Activated CD4-positive, alpha-beta T cell treated with anti-CD3 and anti-CD28 coated beads, Interleukin-2, Interleukin-6, amounts not matched to agents 100 ng/mL and 50 ng/mL, durations not matched to agents 16 hours and 8 hours (primary cell): ENCODE measurements around the gene LIMK1.
"Not testable (repeated sequence)": the region's sequence is repeated elsewhere in the genome, so short reads cannot be mapped to it uniquely, and the experiment has no call there.

Source experiments
- DNase-seq: peaks from one replicate; pipeline ENCODE4 v3.0.0-alpha.2; 2020

LIMK1 gene

DNA sequence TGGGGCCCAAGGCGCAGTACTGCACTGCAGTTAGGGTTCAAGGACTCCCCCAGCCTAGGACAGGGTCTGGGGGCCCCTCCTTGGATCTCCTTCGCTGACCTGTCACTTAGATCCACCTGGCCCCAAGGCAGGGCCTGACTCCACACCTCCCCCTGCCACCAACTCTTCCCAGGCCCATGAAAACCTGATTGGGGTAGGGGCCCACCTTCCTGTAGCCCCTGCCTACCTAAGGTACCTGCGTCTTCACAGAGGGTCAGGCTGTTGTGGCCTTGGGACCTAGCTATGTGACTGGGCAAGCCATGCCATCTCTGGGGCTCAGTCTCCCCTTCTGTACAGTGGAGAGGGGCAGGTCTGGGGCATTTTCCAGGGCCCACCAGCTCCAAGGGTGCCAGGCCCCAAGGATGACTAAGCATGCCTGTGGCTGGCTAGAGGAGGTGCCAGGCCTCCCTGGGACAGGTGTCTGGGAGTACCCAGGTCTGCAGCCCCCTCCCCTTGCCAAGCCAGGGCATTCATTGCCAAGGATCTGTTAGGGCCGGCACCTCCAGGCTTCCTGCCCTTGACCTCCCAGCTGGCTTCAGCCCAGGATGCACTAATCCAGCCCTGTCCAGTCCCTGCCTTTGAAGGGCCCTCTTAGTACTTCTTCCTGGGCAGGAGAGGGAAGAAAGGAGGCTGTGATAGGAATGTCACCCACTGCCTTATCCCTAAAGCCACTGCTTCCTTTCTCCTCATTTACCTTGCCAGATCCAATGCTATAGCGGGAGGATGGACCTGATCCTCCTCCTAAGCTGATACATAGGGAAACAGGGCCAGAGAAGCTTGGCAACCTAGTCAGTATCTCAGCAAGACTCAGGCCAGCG, 1.3 kb downstream of the LIMK1 start:
- DNase-seq = no peak

- DNase-seq = no peak
These were observed 4.3 kb downstream of the LIMK1 start for GRCh38 chr7:74087791-74088453.

DNA sequence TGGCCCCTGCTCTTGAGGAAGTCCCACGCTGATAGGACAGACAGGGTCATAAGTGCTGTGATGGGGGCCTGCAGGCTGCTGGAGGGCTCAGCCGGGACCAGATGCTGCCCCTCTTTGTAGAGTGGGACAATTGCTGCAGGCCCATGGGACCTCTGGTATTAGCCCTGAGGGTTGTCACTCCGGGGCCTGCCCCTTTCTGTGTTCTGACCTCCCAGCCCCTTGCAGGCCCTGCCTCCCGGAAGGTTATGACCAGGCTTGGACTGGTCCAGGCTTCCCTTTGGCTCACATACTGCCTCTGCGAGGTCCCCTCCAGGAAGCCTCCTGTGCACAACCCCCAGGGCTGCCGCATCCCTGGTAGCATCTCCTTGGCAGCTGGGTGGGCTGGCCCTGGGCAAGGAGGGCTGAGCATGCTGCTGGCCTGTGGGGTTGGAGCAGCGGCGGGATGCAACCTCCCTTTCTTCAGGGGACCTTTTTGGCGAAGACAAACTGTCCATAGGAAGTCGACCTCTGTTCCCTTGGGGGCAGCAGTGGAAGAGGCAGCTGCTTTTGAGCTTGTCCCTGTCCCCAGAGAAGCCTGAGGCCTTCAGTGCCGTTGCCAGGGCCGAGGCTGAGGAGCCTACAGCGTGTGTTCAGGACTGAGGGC, 8.8 kb downstream of the LIMK1 start:
- DNase-seq = no peak

DNA sequence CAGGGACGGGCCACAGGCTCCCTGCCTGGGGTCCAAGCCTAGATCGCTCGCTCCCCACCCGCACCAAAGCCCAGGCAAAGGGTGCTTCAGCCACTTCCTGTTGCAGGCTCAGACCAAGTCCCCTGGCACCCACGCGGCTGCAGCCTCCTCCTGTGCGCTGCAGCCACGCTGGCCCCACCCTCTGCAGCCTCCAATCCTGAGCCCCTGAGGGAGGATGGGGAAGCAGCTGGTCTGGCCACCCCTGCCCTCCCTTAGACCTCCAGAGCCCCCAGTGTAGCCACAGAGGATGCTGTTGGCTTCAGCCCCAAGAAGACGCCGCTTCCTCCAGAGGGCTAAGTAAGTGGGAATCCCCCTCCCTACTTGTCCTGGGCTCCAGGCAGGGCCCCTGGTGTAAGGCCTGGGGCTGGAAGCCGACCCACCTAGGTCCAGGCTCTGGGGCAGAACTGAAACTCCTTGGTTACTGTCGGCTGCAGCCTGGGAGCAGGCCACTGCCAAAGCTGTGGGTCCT, 9.4 kb downstream of the LIMK1 start:
- DNase-seq = no peak

GRCh38 chr7:74093671-74094223, 10.1 kb downstream of the LIMK1 start:
- no peak for DNase-seq

- DNase-seq = peak; percentile 86
These were observed 10.9 kb downstream of the LIMK1 start for GRCh38 chr7:74094224-74095101.

DNA sequence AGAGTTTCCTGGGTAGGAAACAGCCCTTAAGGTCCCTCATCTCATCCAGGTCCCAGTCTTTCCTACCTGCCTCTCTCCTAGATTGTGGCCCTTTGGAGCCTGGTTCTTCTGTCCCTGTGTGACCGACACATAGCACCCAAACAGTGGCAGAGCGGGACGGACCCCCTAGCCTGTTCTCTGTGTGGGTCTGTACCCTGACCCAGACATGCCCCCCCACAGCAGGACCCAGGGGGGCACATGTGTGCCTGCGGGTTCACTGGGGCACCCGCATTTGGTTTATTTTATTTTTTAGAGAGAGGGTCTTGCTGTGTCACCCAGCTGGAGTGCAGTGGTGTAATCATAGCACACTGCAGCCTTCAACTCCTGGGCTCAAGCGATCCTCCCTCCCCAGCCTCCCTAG, 11.5 kb downstream of the LIMK1 start:
- DNase-seq = no peak

- no peak for DNase-seq
These were observed 14.5 kb downstream of the LIMK1 start for GRCh38 chr7:74097937-74098614.

GRCh38 chr7:74099031-74099430, 15.4 kb downstream of the LIMK1 start:
- DNase-seq = no peak

- no peak for DNase-seq
These were observed 17.6 kb downstream of the LIMK1 start for GRCh38 chr7:74101061-74101681.

GRCh38 chr7:74103219-74103772, 19.7 kb downstream of the LIMK1 start:
- no peak for DNase-seq

GRCh38 chr7:74104702-74105101, 21.1 kb downstream of the LIMK1 start:
- no peak for DNase-seq

- no peak for DNase-seq
These were observed 22.4 kb downstream of the LIMK1 start for GRCh38 chr7:74105992-74106391.

GRCh38 chr7:74106846-74107245, 23.2 kb downstream of the LIMK1 start:
- no peak for DNase-seq

DNA sequence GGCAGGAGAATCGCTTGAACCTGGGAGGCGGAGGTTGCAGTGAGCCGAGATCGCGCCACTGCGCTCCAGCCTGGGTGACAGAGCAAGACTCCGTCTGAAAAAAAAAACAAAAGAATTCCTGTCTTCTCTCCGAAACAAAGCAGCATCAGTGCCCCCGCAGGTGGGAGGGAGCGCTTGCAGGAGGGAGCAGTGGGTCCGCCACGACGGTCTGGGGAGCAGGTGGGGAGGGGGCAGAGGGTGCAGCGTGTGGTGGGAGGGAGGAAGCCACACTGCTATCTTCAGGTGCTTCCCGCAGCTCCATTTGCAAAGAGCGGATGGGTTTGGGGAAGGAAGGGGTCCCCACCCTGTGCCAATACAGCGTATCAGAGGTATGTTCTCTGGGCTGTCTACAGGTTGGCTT, 31.7 kb downstream of the LIMK1 start:
- no peak for DNase-seq

DNA sequence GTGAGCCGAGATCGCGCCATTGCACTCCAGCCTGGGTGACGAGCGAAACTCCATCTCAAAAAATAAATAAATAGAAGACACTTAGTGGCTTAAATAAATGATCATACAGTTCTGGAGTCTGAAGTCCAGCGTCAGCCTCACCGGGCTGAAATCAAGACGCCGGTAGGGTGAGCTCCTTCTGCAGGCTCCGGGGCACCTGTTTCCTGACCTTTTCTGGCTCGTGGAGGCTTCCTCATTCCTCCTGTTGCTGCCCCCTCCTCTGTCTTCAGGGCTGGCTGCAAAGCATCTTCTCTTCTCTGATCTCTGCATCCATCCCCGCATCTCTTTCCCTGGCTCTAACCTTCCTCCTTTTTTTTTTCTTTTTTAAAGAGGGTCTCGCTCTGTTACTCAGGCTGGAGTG, 32.8 kb downstream of the LIMK1 start:
- DNase-seq = no peak

- DNase-seq = no peak
These were observed 36.2 kb downstream of the LIMK1 start for GRCh38 chr7:74119831-74120230.

DNA sequence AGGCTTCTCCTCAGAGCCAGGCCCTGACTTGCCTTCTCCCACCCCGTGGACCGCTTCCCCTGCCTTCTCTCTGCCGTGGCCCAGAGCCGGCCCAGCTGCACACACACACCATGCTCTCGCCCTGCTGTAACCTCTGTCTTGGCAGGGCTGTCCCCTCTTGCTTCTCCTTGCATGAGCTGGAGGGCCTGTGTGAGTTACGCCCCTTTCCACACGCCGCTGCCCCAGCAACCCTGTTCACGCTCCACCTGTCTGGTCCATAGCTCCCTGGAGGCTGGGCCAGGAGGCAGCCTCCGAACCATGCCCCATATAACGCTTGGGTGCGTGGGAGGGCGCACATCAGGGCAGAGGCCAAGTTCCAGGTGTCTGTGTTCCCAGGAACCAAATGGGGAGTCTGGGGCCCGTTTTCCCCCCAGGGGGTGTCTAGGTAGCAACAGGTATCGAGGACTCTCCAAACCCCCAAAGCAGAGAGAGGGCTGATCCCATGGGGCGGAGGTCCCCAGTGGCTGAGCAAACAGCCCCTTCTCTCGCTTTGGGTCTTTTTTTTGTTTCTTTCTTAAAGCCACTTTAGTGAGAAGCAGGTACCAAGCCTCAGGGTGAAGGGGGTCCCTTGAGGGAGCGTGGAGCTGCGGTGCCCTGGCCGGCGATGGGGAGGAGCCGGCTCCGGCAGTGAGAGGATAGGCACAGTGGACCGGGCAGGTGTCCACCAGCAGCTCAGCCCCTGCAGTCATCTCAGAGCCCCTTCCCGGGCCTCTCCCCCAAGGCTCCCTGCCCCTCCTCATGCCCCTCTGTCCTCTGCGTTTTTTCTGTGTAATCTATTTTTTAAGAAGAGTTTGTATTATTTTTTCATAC, 38.0 kb downstream of the LIMK1 start:
- DNase-seq = no peak

- DNase-seq = not testable (repeated sequence)
These were observed 40.3 kb downstream of the LIMK1 start for GRCh38 chr7:74123892-74124291.
